ENCODE data around the gene EFNA1.

The EFNA1 gene

DNA sequence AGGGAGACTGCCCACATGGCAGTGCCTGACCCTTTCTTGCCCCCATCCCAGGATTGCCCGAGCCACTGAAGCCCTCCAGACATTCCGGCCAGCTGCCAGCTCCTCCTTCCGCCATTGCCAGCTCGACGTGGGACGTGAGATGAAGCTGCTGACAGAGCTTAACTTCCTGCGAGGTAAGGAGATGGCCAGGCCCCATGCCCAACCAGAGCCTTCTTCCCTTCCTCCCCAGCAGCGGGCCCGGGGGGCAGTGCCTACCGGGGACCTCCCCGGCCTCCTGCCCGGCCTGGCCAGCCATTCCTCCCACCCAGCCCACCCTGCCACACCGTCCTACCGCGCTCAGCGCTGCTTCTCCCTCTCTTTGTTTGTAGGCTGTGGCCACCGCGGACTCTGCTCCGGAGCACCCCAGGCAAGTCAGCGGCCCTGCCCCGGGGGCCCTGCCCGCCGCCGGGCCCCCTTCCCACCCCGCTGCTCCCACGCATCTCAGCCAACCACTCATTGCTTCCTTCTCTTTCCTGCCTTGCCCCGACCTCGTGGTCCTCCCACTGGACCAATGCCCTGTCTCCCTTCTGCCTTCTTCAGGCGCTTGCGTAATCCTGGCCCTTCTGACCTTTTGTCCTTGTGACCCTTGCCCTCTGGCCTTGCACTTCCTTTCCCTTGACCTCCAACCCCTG lies 50.9 kb downstream of the EFNA1 start:
- Histone ChIP-seq H3K27me3 (ENCODE audit: insufficient read depth, insufficient read length) (peaks cover 8% of the 10 kb centered on the region), H3K9ac (ENCODE audit: insufficient read length, low read depth) (no peak overlapping the region), H3K36me3 (ENCODE audit: insufficient read depth, insufficient read length, low read length) (peaks cover 45% of the 10 kb centered on the region), H3K4me1 (ENCODE audit: insufficient read depth, insufficient read length) (peaks cover 13% of the 10 kb centered on the region), H3K4me3 (ENCODE audit: insufficient read length, low read depth) (no peak overlapping the region), H3K9me3 (ENCODE audit: insufficient read depth, low read length) (no peaks in the 10 kb centered on the region)
- no peak for DNase-seq (ENCODE audit: low read depth, low spot score)
- TF ChIP-seq YY1 (IDR thresholded peaks at IDR 0.05; ENCODE audit: insufficient read depth, insufficient read length), result no peak
- TF ChIP-seq SUZ12 (IDR thresholded peaks at IDR 0.05; ENCODE audit: extremely low read depth, insufficient read depth, insufficient read length), result no peak
- no peak for TF ChIP-seq ZNF274 (IDR thresholded peaks at IDR 0.05; ENCODE audit: low read depth, low read length)

DNA sequence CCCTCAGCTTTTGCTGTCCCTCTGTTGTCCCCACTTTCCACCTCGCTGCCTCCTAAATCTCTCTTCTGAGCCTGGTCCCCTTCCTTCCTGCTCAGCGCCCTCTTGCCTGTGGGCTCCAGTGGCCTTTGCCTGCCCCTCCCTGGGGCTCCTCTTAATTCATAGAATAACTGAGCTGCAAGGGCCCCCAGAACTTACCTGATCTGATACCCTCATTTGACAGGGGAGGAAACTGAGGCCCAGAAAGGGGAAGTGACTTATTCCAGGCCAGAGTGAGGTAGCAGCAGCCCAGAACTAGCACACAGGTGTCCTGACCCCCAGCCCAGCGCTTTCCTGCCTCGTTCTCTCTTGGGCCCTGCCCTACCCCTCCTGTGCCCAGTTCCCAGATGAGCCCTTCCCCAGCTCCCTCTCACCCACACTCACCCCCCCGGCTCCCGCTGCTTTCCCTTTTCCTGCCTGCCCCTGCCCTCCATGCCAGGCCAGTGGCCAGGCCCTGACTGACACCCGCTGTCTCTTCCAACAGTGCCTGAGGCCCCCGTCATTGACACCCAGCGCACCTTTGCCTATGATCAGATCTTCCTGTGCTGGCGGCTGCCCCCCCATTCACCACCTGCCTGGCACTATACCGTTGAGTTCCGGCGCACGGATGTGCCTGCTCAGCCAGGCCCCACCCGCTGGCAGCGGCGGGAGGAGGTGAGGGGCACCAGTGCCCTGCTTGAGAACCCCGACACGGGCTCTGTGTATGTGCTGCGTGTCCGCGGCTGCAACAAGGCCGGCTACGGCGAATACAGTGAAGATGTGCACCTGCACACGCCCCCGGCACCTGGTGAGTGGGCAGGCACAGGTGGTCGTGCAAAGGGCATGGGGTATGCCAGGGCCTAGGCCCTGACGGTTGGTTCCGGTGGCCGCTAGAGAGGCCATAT lies 51.7 kb downstream of the EFNA1 start:
- H3K4me1 ChIP-seq (ENCODE audit: insufficient read depth, insufficient read length), result peaks cover 11% of the 10 kb centered on the region

DNA sequence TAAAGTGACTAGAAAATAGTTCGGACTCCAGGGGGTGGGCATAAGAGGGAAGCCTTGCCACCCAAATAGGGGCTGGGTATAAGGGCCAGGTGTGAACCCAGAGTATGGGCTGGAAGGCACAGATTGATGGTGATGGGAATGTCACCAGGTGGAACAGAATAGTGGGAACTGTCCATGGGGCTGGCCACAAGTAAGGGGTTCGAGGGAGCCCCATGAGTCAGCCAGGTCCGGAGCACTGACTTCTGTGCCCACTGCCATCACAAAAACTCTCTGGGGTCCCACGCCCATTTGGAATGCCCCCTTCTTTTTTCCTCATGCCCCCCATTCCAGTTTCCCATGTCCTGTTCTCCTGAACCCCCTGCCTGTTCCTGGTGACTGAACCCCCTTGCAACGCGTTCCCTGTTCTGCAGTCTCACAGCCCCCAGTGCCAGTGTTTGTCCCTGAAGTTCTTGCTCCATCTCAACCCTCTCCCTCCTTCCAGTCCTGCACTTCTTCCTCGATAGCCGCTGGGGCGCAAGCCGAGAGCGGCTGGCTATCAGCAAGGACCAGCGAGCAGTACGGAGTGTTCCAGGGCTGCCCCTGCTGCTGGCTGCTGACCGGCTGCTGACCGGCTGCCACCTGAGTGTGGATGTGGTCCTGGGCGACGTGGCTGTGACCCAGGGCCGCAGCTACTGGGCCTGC lies 53.8 kb downstream of the EFNA1 start:
- no peaks in the 10 kb centered on the region for H3K9me3 ChIP-seq (ENCODE audit: insufficient read depth, low read length)
- H3K4me1 ChIP-seq (ENCODE audit: insufficient read depth, insufficient read length), result peaks cover 21% of the 10 kb centered on the region
- H3K4me3 ChIP-seq (ENCODE audit: insufficient read length, low read depth), result no peak overlapping the region
- peaks cover 57% of the 10 kb centered on the region for H3K36me3 ChIP-seq (ENCODE audit: insufficient read depth, insufficient read length, low read length)
- no peak for DNase-seq (ENCODE audit: low read depth, low spot score)
- H3K9ac ChIP-seq (ENCODE audit: insufficient read length, low read depth), result no peak overlapping the region
- H3K27me3 ChIP-seq (ENCODE audit: insufficient read depth, insufficient read length), result no peaks in the 10 kb centered on the region
- no peak for TF ChIP-seq ZNF274 (IDR thresholded peaks at IDR 0.05; ENCODE audit: low read depth, low read length)
- no peak for TF ChIP-seq SUZ12 (IDR thresholded peaks at IDR 0.05; ENCODE audit: extremely low read depth, insufficient read depth, insufficient read length)
- no peak for TF ChIP-seq YY1 (IDR thresholded peaks at IDR 0.05; ENCODE audit: insufficient read depth, insufficient read length)

More for the DNA sequence above, 51.7 kb downstream of the EFNA1 start:
- no peak for DNase-seq (ENCODE audit: low read depth, low spot score)
- TF ChIP-seq SUZ12 (IDR thresholded peaks at IDR 0.05; ENCODE audit: extremely low read depth, insufficient read depth, insufficient read length), result no peak
- TF ChIP-seq ZNF274 (IDR thresholded peaks at IDR 0.05; ENCODE audit: low read depth, low read length), result no peak
- TF ChIP-seq YY1 (IDR thresholded peaks at IDR 0.05; ENCODE audit: insufficient read depth, insufficient read length), result no peak
- Histone ChIP-seq H3K4me3 (ENCODE audit: insufficient read length, low read depth) (no peak overlapping the region), H3K36me3 (ENCODE audit: insufficient read depth, insufficient read length, low read length) (peaks cover 52% of the 10 kb centered on the region), H3K9me3 (ENCODE audit: insufficient read depth, low read length) (no peaks in the 10 kb centered on the region), H3K9ac (ENCODE audit: insufficient read length, low read depth) (no peak overlapping the region), H3K27me3 (ENCODE audit: insufficient read depth, insufficient read length) (peaks cover 8% of the 10 kb centered on the region)

DNA sequence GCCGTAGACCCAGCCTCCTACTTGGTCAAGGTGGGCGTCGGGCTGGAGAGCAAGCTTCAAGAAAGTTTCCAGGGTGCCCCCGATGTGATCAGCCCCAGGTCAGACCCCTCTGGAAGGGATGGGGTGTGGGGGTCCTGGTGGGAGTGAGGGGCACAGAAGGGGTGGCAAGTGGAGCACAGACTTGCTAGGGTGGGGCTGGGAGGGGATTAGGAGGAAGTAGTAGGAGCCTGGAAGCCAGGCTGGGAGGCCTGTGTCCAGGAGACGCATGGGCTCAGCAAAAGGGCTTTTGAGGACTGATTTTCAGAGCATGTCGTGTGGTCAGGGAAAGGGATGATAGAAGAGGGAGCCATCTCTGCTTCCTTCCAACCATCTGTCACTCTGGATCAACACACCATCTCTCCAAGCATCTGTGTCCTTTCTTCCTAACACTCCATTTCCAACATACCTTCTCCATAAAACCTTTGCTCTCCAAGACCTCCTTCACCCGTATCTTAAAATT lies 54.4 kb downstream of the EFNA1 start:
- no peak for TF ChIP-seq ZNF274 (IDR thresholded peaks at IDR 0.05; ENCODE audit: low read depth, low read length)
- Histone ChIP-seq H3K36me3 (ENCODE audit: insufficient read depth, insufficient read length, low read length) (peaks cover 53% of the 10 kb centered on the region), H3K4me1 (ENCODE audit: insufficient read depth, insufficient read length) (peaks cover 22% of the 10 kb centered on the region), H3K9ac (ENCODE audit: insufficient read length, low read depth) (no peak overlapping the region), H3K4me3 (ENCODE audit: insufficient read length, low read depth) (no peak overlapping the region), H3K27me3 (ENCODE audit: insufficient read depth, insufficient read length) (no peaks in the 10 kb centered on the region), H3K9me3 (ENCODE audit: insufficient read depth, low read length) (no peaks in the 10 kb centered on the region)
- DNase-seq (ENCODE audit: low read depth, low spot score), result no peak

DNA sequence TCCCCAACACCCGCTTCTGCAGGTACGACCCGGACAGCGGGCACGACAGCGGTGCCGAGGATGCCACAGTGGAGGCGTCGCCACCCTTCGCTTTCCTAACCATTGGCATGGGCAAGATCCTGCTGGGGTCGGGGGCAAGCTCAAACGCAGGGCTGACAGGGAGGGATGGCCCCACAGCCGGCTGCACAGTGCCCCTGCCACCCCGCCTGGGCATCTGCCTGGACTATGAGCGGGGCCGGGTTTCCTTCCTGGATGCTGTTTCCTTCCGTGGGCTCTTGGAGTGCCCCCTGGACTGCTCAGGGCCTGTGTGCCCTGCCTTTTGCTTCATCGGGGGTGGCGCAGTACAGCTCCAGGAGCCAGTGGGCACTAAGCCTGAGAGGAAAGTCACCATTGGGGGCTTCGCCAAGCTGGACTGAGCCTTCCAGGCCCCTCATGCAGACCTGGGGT lies 56.1 kb downstream of the EFNA1 start:
- TF ChIP-seq SUZ12 (IDR thresholded peaks at IDR 0.05; ENCODE audit: extremely low read depth, insufficient read depth, insufficient read length) (no peak), YY1 (IDR thresholded peaks at IDR 0.05; ENCODE audit: insufficient read depth, insufficient read length) (no peak), ZNF274 (IDR thresholded peaks at IDR 0.05; ENCODE audit: low read depth, low read length) (no peak)
- no peak overlapping the region for H3K4me3 ChIP-seq (ENCODE audit: insufficient read length, low read depth)
- H3K27me3 ChIP-seq (ENCODE audit: insufficient read depth, insufficient read length), result no peaks in the 10 kb centered on the region
- no peak overlapping the region for H3K9ac ChIP-seq (ENCODE audit: insufficient read length, low read depth)
- peaks cover 38% of the 10 kb centered on the region for H3K36me3 ChIP-seq (ENCODE audit: insufficient read depth, insufficient read length, low read length)
- DNase-seq (ENCODE audit: low read depth, low spot score), result no peak
- H3K4me1 ChIP-seq (ENCODE audit: insufficient read depth, insufficient read length), result peaks cover 23% of the 10 kb centered on the region
- H3K9me3 ChIP-seq (ENCODE audit: insufficient read depth, low read length), result no peaks in the 10 kb centered on the region

DNA sequence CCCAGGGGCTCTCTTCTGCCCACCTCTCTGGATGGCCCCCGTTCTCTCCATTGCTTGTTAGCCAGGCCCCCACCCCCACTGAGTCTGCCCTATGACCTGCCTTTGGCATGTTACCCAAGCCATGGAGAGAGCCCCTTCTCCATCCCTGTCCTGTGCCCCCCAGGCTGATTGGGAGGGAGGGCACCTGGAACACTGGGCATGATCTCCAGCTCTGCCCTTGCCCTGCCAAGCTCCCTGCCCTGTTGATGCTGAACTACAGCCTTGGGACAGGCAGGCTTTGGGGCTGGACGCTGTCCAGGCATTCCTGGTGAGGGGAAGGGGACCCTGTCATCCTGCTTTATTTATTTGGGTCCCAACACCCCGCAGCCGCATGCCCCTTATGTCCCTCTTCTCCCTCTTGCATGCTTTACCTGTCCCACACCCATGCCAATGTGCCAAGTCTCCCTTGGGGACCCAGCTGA lies 56.7 kb downstream of the EFNA1 start:
- no peak overlapping the region for H3K4me3 ChIP-seq (ENCODE audit: insufficient read length, low read depth)
- no peaks in the 10 kb centered on the region for H3K9me3 ChIP-seq (ENCODE audit: insufficient read depth, low read length)
- TF ChIP-seq ZNF274 (IDR thresholded peaks at IDR 0.05; ENCODE audit: low read depth, low read length) (no peak), YY1 (IDR thresholded peaks at IDR 0.05; ENCODE audit: insufficient read depth, insufficient read length) (no peak), SUZ12 (IDR thresholded peaks at IDR 0.05; ENCODE audit: extremely low read depth, insufficient read depth, insufficient read length) (no peak)
- H3K4me1 ChIP-seq (ENCODE audit: insufficient read depth, insufficient read length), result peaks cover 23% of the 10 kb centered on the region
- no peaks in the 10 kb centered on the region for H3K27me3 ChIP-seq (ENCODE audit: insufficient read depth, insufficient read length)
- no peak overlapping the region for H3K9ac ChIP-seq (ENCODE audit: insufficient read length, low read depth)
- no peak for DNase-seq (ENCODE audit: low read depth, low spot score)
- peaks cover 32% of the 10 kb centered on the region for H3K36me3 ChIP-seq (ENCODE audit: insufficient read depth, insufficient read length, low read length)
